C4-2B (cell line): Measurements from ENCODE around the gene OR51G2.

Source experiments
- CTCF ChIP-seq: fragments of 450-650 bp; conservative IDR thresholded peaks from 2 replicates; pipeline ENCODE4 v1.5.1; 2017; ENCODE audit warnings: mild to moderate bottlenecking
- ZFX ChIP-seq: fragments of 450-650 bp; IDR thresholded peaks from 2 replicates; pipeline ENCODE4 v1.6.1; 2017

GRCh38 chr11:4957396-4957795, 38.2 kb upstream of the OR51G2 start:
- no peak for TF ChIP-seq CTCF
- TF ChIP-seq ZFX = no peak
